ENCODE results near the gene TMOD4. TPM values are rescaled to one million over a fixed set of nuclear protein-coding genes. Genes with fewer than 3 reads are reported as not detected.

Gene TMOD4
- total RNA-seq, 1 donor from 2014 or later = 0.46 TPM

- DNase-seq (ENCODE audit: low read depth) = peak; percentile 74
- H3K4me3 ChIP-seq (ENCODE audit: low read depth, low read length) = peak overlapping the region; percentile 75
- TF ChIP-seq CTCF (conservative IDR thresholded peaks at IDR 0.05; ENCODE audit: low read depth, low read length) = no peak
Observed at GRCh38 chr1:151199873-151200581, 24.2 kb upstream of the TMOD4 start.

- TF ChIP-seq CTCF (conservative IDR thresholded peaks at IDR 0.05; ENCODE audit: low read depth, low read length) = no peak
- peak; percentile 82 for DNase-seq (ENCODE audit: low read depth)
- H3K4me3 ChIP-seq (ENCODE audit: low read depth, low read length) = peak within 1 kb of the TSS; percentile 75
Observed at GRCh38 chr1:151198254-151199127, 22.7 kb upstream of the TMOD4 start, which contains the start of gene PIP5K1A. TSS of gene PIP5K1A (plus strand) at chr1:151198552. CDS start at chr1:151198997, 445 bp downstream.

- DNase-seq (ENCODE audit: low read depth) = no peak
- peak overlapping the region; percentile 75 for H3K4me3 ChIP-seq (ENCODE audit: low read depth, low read length)
- no peak for TF ChIP-seq CTCF (conservative IDR thresholded peaks at IDR 0.05; ENCODE audit: low read depth, low read length)
Observed at GRCh38 chr1:151197863-151198253, 22.1 kb upstream of the TMOD4 start.

GRCh38 chr1:151196292-151196800 lies 20.6 kb upstream of the TMOD4 start:
- TF ChIP-seq CTCF (conservative IDR thresholded peaks at IDR 0.05; ENCODE audit: low read depth, low read length) = peak; percentile 71
- DNase-seq (ENCODE audit: low read depth) = peak; percentile 70
- peak overlapping the region; percentile 50 for H3K4me3 ChIP-seq (ENCODE audit: low read depth, low read length)

GRCh38 chr1:151194894-151195594 lies 19.3 kb upstream of the TMOD4 start:
- peak; percentile 87 for DNase-seq (ENCODE audit: low read depth)
- peak overlapping the region; percentile 50 for H3K4me3 ChIP-seq (ENCODE audit: low read depth, low read length)

More at GRCh38 chr1:151194894-151195594, 19.3 kb upstream of the TMOD4 start:
- TF ChIP-seq CTCF (conservative IDR thresholded peaks at IDR 0.05; ENCODE audit: low read depth, low read length) = peak; percentile 7

Measured in epithelial cell of proximal tubule (primary cell).